OCI-LY7 (cell line): Measurements from ENCODE around the gene PDZD2. TPM values are rescaled to one million over a fixed set of nuclear protein-coding genes. Genes with fewer than 3 reads are reported as not detected.
"Not testable (repeated sequence)": the region's sequence is repeated elsewhere in the genome, so short reads cannot be mapped to it uniquely, and the experiment has no call there.

ENCODE experiments used
- BruUV-seq: library from RNA; stranded (reverse); fragments of 400-500 nt; replicated peaks from 2 replicates; lab custom pipeline; 2021; lab: Mats Ljungman, UMichigan
- CTCF ChIA-PET: fragments of 300-600 bp; sonication (Branson Sonifier 250); formaldehyde crosslinking; loops from one replicate; lab custom pipeline; 2022; ENCODE audit warnings: antibody characterized with exemption; ENCODE audit not compliant: unreplicated experiment; lab: Charles Lee
- POLR2A ChIA-PET: fragments of 300-600 bp; sonication (Branson Sonifier 250); formaldehyde crosslinking; loops from one replicate; lab custom pipeline; 2022; ENCODE audit warnings: antibody characterized with exemption; lab: Charles Lee
- DNase-seq: peaks from one replicate; pipeline ENCODE4 v3.0.0-alpha.2; 2015; ENCODE audit warnings: low spot score
- H2AFZ ChIP-seq: fragments of 200-600 bp; sonication (generic), shearing (Covaris generic); 2 replicates; pipeline ENCODE4 v1.6.1; 2014; ENCODE audit warnings: mild to moderate bottlenecking, antibody characterized with exemption, low read length, moderate library complexity
- H3K27ac ChIP-seq: fragments of 200-600 bp; sonication (generic); 2 replicates; pipeline ENCODE4 v1.5.1; 2014; ENCODE audit warnings: mixed run types, low read depth, mild to moderate bottlenecking, moderate library complexity, low read length, inconsistent platforms; ENCODE audit not compliant: poor library complexity, severe bottlenecking
- H3K36me3 ChIP-seq: fragments of 200-600 bp; sonication (generic); 2 replicates; pipeline ENCODE4 v1.6.1; 2014; ENCODE audit warnings: mild to moderate bottlenecking, antibody characterized with exemption, low read length, moderate library complexity, mixed read lengths; ENCODE audit not compliant: insufficient read depth
- H3K4me1 ChIP-seq: fragments of 200-600 bp; sonication (generic); 2 replicates; pipeline ENCODE4 v1.5.1; 2014; ENCODE audit warnings: mild to moderate bottlenecking, low read length; ENCODE audit not compliant: insufficient read depth, poor library complexity, severe bottlenecking
- H3K4me2 ChIP-seq: fragments of 200-600 bp; sonication (generic); 2 replicates; pipeline ENCODE4 v1.6.1; 2014; ENCODE audit warnings: mild to moderate bottlenecking, low read length
- H3K4me3 ChIP-seq: fragments of 200-600 bp; sonication (generic); 2 replicates; pipeline ENCODE4 v1.5.1; 2014; ENCODE audit warnings: mild to moderate bottlenecking, low read depth, low read length; ENCODE audit not compliant: poor library complexity, severe bottlenecking
- H3K79me2 ChIP-seq: fragments of 200-600 bp; sonication (generic); 2 replicates; pipeline ENCODE4 v1.6.1; 2016; ENCODE audit warnings: low read depth, mild to moderate bottlenecking, low read length, moderate library complexity, mixed read lengths; ENCODE audit not compliant: insufficient read depth
- H3K9me2 ChIP-seq: fragments of 200-600 bp; sonication (generic); 2 replicates; pipeline ENCODE4 v1.6.1; 2016; ENCODE audit warnings: mild to moderate bottlenecking, low read length, mixed read lengths; ENCODE audit not compliant: insufficient read depth
- H3K9me3 ChIP-seq: fragments of 200-600 bp; sonication (generic); 2 replicates; pipeline ENCODE4 v1.6.1; 2014; ENCODE audit warnings: mild to moderate bottlenecking, mixed run types, low read length, mixed read lengths
- H4K20me1 ChIP-seq: fragments of 200-600 bp; sonication (generic); 2 replicates; pipeline ENCODE4 v1.6.1; 2014; ENCODE audit warnings: mild to moderate bottlenecking, antibody characterized with exemption, low read length, moderate library complexity, mixed read lengths; ENCODE audit not compliant: insufficient read depth
- EZH2phosphoT487 ChIP-seq: fragments of 200-600 bp; sonication (generic); IDR thresholded peaks from 2 replicates; pipeline ENCODE4 v1.6.1; 2018; ENCODE audit warnings: low read depth, borderline replicate concordance, mild to moderate bottlenecking, mixed run types, antibody characterized with exemption, low read length, moderate library complexity, mixed read lengths
- intact Hi-C: fragments of 100-400 bp; cut with micrococcal nuclease; formaldehyde crosslinking; loops from one replicate; pipeline ENCODE4 v1.10.0; 2022; ENCODE audit not compliant: unreplicated experiment
- total RNA-seq, 2 experiments: library from RNA; depleted of rRNA in 1 of 2; stranded (reverse); fragments of >200 nt in 1 of 2; shearing (Covaris generic) in 1 of 2; gene quantifications; 2 replicates each; pipeline ENCODE4 v1.2.3, GENCODE V29; 2014 to 2022
- TF ChIP-seq, protein P1 (sequence below): fragments of 200-600 bp; sonication (generic); conservative IDR thresholded peaks from 2 replicates; pipeline ENCODE4 v1.5.1; 2014; ENCODE audit warnings: mild to moderate bottlenecking, antibody characterized with exemption, low read length, moderate library complexity, mixed read lengths

Gene PDZD2
- total RNA-seq, 2 experiments from 2014 or later: 8.6 to 10.6 TPM

DNA sequence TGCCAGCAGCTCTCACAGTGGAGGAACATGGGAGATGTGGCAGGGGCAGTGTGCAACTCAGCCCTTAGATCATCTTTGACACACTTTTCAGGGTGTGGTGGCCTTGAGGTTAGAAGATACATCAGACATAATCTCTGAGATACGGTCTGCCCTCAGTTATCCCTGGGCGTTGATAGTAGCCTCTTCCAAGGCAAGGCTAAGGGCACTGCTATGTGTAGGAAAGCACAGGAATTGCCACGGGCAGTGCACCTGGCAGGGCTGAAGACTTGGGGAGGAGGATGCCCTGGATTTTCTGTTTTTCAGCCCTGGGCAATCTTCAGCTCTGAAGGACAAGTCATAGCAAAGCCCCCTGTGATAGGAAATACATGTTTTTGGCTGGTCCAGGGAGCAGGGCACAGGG is 328.5 kb downstream of the PDZD2 start:
- H3K9me2 ChIP-seq: no peaks in the 10 kb centered on the region
- no TSS peak for BruUV-seq
- no peaks in the 10 kb centered on the region for H3K36me3 ChIP-seq
- TF ChIP-seq, protein P1, sequence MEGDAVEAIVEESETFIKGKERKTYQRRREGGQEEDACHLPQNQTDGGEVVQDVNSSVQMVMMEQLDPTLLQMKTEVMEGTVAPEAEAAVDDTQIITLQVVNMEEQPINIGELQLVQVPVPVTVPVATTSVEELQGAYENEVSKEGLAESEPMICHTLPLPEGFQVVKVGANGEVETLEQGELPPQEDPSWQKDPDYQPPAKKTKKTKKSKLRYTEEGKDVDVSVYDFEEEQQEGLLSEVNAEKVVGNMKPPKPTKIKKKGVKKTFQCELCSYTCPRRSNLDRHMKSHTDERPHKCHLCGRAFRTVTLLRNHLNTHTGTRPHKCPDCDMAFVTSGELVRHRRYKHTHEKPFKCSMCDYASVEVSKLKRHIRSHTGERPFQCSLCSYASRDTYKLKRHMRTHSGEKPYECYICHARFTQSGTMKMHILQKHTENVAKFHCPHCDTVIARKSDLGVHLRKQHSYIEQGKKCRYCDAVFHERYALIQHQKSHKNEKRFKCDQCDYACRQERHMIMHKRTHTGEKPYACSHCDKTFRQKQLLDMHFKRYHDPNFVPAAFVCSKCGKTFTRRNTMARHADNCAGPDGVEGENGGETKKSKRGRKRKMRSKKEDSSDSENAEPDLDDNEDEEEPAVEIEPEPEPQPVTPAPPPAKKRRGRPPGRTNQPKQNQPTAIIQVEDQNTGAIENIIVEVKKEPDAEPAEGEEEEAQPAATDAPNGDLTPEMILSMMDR: no peak
- TF ChIP-seq EZH2phosphoT487: no peak
- no peak overlapping the region for H3K4me3 ChIP-seq
- no peaks in the 10 kb centered on the region for H4K20me1 ChIP-seq
- H3K27ac ChIP-seq: no peak overlapping the region
- DNase-seq: no peak
- peaks cover 4% of the 10 kb centered on the region for H3K4me1 ChIP-seq
- H3K9me3 ChIP-seq: no peaks in the 10 kb centered on the region
- ChIA-PET POLR2A (interaction anchor here (0.5 kb wide), 1 partner anchor 460 kb away, joined by 3 read pairs; no protein-coding TSS in a partner anchor), CTCF (interaction anchor here (0.5 to 1.1 kb wide), 2 partner anchors 20 to 830 kb away, joined by 3 read pairs; no protein-coding TSS in a partner anchor)
- no peak overlapping the region for H2AFZ ChIP-seq
- H3K79me2 ChIP-seq: no peaks in the 10 kb centered on the region
- intact Hi-C loops: no loop called here
- no peak overlapping the region for H3K4me2 ChIP-seq

DNA sequence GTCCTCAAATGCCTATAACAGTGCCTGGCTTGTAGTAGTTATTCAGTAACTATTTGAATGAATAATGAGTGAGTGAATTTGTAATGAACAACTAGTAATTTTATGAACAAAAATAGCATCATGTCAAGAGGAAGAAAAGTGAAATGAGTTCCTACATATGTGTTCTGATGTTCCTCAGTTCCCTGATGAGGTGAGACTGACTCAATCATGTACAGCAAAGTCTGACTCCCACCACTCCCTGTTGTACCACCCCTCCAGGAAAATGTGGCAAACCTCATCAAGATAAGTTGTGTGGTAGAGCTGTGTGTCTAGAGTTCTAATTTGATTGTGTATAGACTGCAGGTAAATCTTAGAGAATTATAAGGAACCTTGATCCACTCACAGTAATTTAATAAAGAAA is 333.6 kb downstream of the PDZD2 start:
- no peak for TF ChIP-seq EZH2phosphoT487
- TF ChIP-seq, protein P1: no peak
- Histone ChIP-seq H3K4me2 (no peak overlapping the region), H3K4me3 (no peak overlapping the region), H3K79me2 (no peaks in the 10 kb centered on the region), H3K36me3 (no peaks in the 10 kb centered on the region), H4K20me1 (no peaks in the 10 kb centered on the region), H3K9me3 (no peaks in the 10 kb centered on the region), H2AFZ (no peak overlapping the region), H3K27ac (no peak overlapping the region), H3K4me1 (peaks cover 10% of the 10 kb centered on the region), H3K9me2 (no peaks in the 10 kb centered on the region)
- ChIA-PET POLR2A (interaction anchor here (0.6 to 2.3 kb wide), 6 partner anchors 17 to 456 kb away, joined by 3 to 6 read pairs (median 4); no protein-coding TSS in a partner anchor), CTCF (no interaction called here)
- DNase-seq: no peak
- intact Hi-C loops: no loop called here
- no TSS peak for BruUV-seq

DNA sequence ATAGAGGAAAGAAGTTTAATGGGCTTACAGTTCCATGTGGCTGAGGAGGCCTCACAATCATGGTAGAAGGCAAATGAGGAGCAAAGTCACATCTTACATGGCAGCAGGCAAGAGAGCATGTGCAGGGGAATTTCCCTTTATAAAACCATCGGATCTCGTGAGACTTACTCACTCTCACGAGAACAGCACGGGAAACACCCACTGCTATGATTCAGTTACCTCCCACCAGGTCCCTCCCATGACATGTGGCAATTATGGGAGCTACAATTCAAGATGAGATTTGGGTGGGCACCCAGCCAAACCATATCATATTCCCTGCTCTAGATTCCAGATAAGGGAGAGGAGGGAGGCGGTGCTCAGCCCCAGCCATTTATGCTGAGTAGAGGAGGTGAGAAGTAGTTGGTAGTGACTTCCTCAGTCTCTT is 336.3 kb downstream of the PDZD2 start:
- BruUV-seq, H3K9me3 ChIP-seq, H3K4me2 ChIP-seq, H3K9me2 ChIP-seq, H3K4me3 ChIP-seq, H3K79me2 ChIP-seq, intact Hi-C loops, H3K27ac ChIP-seq, POLR2A ChIA-PET, H2AFZ ChIP-seq, H3K36me3 ChIP-seq, DNase-seq, CTCF ChIA-PET, H4K20me1 ChIP-seq: not testable (repeated sequence)
- H3K4me1 ChIP-seq: peaks cover 34% of the 10 kb centered on the region
